Measurements from ENCODE around the gene NECAP2.

GRCh38 chr1:16421201-16421600 lies 19.3 kb upstream of the NECAP2 start:
- no peak for TF ChIP-seq CTCF (IDR thresholded peaks at IDR 0.05; ENCODE audit: insufficient read depth, low read length)
- TF ChIP-seq GABPA (IDR thresholded peaks at IDR 0.05; ENCODE audit: low read depth), result no peak
- no peak for TF ChIP-seq POLR2AphosphoS5 (IDR thresholded peaks at IDR 0.05; ENCODE audit: low read depth)
- TF ChIP-seq, protein P1, sequence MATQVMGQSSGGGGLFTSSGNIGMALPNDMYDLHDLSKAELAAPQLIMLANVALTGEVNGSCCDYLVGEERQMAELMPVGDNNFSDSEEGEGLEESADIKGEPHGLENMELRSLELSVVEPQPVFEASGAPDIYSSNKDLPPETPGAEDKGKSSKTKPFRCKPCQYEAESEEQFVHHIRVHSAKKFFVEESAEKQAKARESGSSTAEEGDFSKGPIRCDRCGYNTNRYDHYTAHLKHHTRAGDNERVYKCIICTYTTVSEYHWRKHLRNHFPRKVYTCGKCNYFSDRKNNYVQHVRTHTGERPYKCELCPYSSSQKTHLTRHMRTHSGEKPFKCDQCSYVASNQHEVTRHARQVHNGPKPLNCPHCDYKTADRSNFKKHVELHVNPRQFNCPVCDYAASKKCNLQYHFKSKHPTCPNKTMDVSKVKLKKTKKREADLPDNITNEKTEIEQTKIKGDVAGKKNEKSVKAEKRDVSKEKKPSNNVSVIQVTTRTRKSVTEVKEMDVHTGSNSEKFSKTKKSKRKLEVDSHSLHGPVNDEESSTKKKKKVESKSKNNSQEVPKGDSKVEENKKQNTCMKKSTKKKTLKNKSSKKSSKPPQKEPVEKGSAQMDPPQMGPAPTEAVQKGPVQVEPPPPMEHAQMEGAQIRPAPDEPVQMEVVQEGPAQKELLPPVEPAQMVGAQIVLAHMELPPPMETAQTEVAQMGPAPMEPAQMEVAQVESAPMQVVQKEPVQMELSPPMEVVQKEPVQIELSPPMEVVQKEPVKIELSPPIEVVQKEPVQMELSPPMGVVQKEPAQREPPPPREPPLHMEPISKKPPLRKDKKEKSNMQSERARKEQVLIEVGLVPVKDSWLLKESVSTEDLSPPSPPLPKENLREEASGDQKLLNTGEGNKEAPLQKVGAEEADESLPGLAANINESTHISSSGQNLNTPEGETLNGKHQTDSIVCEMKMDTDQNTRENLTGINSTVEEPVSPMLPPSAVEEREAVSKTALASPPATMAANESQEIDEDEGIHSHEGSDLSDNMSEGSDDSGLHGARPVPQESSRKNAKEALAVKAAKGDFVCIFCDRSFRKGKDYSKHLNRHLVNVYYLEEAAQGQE (IDR thresholded peaks at IDR 0.05; ENCODE audit: insufficient replicate concordance, low read depth), result no peak
